Brain microvascular endothelial cell (primary cell): Measurements from ENCODE around the gene AANAT.

ENCODE experiments used
- DNase-seq: peaks from one replicate; pipeline ENCODE4 v3.0.0-alpha.2; 2020
- H3K27ac ChIP-seq: fragments of 250-450 bp; sonication (Bioruptor Pico); 2 replicates; pipeline ENCODE4 v1.5.1; 2020; ENCODE audit warnings: mild to moderate bottlenecking, moderate library complexity
- H3K27me3 ChIP-seq: fragments of 250-450 bp; sonication (Bioruptor Pico); replicated peaks from 2 replicates; pipeline ENCODE4 v1.5.1; 2020; ENCODE audit warnings: mild to moderate bottlenecking
- H3K36me3 ChIP-seq: fragments of 250-450 bp; sonication (Bioruptor Pico); replicated peaks from 2 replicates; pipeline ENCODE4 v1.5.1; 2020; ENCODE audit warnings: mild to moderate bottlenecking
- H3K4me3 ChIP-seq: 2 replicates; pipeline ENCODE4 v1.5.1; 2011; ENCODE audit warnings: low read depth, mild to moderate bottlenecking, control low read depth, low read length, moderate library complexity
- CTCF ChIP-seq: IDR thresholded peaks from 2 replicates; pipeline ENCODE4 v1.5.1; 2011; ENCODE audit warnings: low read depth, mild to moderate bottlenecking, moderate library complexity, low read length, control low read depth, inconsistent platforms; ENCODE audit errors: missing control alignments
- in situ Hi-C: cut with HindIII; loops from 2 replicates; pipeline ENCODE4 v1.10.0; 2017; ENCODE audit warnings: low sequenced_read_pairs, low pct_ligation_motif_present

Gene AANAT

GRCh38 chr17:76492123-76492988 lies 25.0 kb downstream of the AANAT start:
- in situ Hi-C loops, result no loop called here
- Histone ChIP-seq H3K27ac (peak overlapping the region; percentile 77), H3K36me3 (peaks cover 2% of the 10 kb centered on the region), H3K4me3 (peak overlapping the region; percentile 32), H3K27me3 (no peaks in the 10 kb centered on the region)
- no peak for TF ChIP-seq CTCF
- DNase-seq, result no peak

- in situ Hi-C loops, result no loop called here
- Histone ChIP-seq H3K4me3 (peak overlapping the region; percentile 32), H3K27ac (peak overlapping the region; percentile 77), H3K36me3 (no peaks in the 10 kb centered on the region), H3K27me3 (no peaks in the 10 kb centered on the region)
- TF ChIP-seq CTCF, result no peak
- peak; percentile 75 for DNase-seq
Observed at GRCh38 chr17:76492989-76493501, 25.6 kb downstream of the AANAT start.

GRCh38 chr17:76493505-76494167 lies 26.2 kb downstream of the AANAT start:
- Histone ChIP-seq H3K4me3 (no peak overlapping the region), H3K27me3 (no peaks in the 10 kb centered on the region), H3K36me3 (no peaks in the 10 kb centered on the region), H3K27ac (peak overlapping the region; percentile 77)
- no peak for TF ChIP-seq CTCF
- no peak for DNase-seq
- in situ Hi-C loops, result no loop called here

- Histone ChIP-seq H3K36me3 (no peaks in the 10 kb centered on the region), H3K4me3 (no peak overlapping the region), H3K27me3 (no peaks in the 10 kb centered on the region), H3K27ac (no peak overlapping the region)
- TF ChIP-seq CTCF, result no peak
- no peak for DNase-seq
- in situ Hi-C loops, result no loop called here
Observed at GRCh38 chr17:76495663-76496400, 28.4 kb downstream of the AANAT start.

GRCh38 chr17:76496464-76496863 lies 29.1 kb downstream of the AANAT start:
- TF ChIP-seq CTCF, result no peak
- Histone ChIP-seq H3K27ac (no peak overlapping the region), H3K36me3 (no peaks in the 10 kb centered on the region), H3K27me3 (no peaks in the 10 kb centered on the region), H3K4me3 (no peak overlapping the region)
- no peak for DNase-seq
- in situ Hi-C loops, result no loop called here
